Ascending aorta (tissue), 2 donors: ENCODE measurements around the gene MBOAT7. TPM values are rescaled to one million over a fixed set of nuclear protein-coding genes. Genes with fewer than 3 reads are reported as not detected.
A peak's percentile ranks its signal among the peaks of the same experiment; 100 is the strongest.

Experiments used
- DNase-seq, 2 donors: peaks; one replicate each; pipeline ENCODE4 v3.0.0-alpha.2; 2019; ENCODE audit warnings: low spot score in 2 of 2
- H3K27ac ChIP-seq, 2 donors: fragments of 200-600 bp; sonication (generic); one replicate each; pipeline ENCODE4 v1.5.1; 2016 to 2017; ENCODE audit warnings: mild to moderate bottlenecking in 1 of 2
- H3K27me3 ChIP-seq: fragments of 200-600 bp; sonication (generic); one replicate; pipeline ENCODE4 v1.5.1; 2017
- H3K36me3 ChIP-seq, 2 donors: fragments of 200-600 bp; sonication (generic); one replicate each; pipeline ENCODE4 v1.5.1; 2016
- H3K4me1 ChIP-seq, 2 donors: fragments of 200-600 bp; sonication (generic); one replicate each; pipeline ENCODE4 v1.5.1; 2016 to 2017; ENCODE audit warnings: mild to moderate bottlenecking in 1 of 2
- H3K4me3 ChIP-seq, 2 donors: fragments of 200-600 bp; sonication (generic); one replicate each; pipeline ENCODE4 v1.5.1; 2016 to 2017; ENCODE audit warnings: mild to moderate bottlenecking in 1 of 2
- H3K9me3 ChIP-seq, 2 donors: fragments of 200-600 bp; sonication (generic); one replicate each; pipeline ENCODE4 v1.5.1; 2016
- CTCF ChIP-seq, 3 experiments: fragments of 200-600 bp in 2 of 3; fragments of 450-650 bp in 1 of 3; sonication (generic) in 2 of 3; IDR thresholded peaks; one replicate each; pipeline ENCODE4 v1.5.1; 2016 to 2019; ENCODE audit warnings: antibody characterized with exemption in 3 of 3, mild to moderate bottlenecking in 1 of 3, moderate library complexity in 1 of 3
- intact Hi-C: fragments of 100-400 bp; cut with DNase I; formaldehyde crosslinking; loops from one replicate; pipeline ENCODE4 v1.15.1; 2023
- total RNA-seq: library from RNA; depleted of rRNA; stranded (reverse); fragments of >200 nt; gene quantifications from one replicate; pipeline ENCODE4 v1.1.0, GENCODE V29; 2016

Gene MBOAT7
- total RNA-seq, 1 donor from 2014 or later, result 56.1 TPM

- H3K4me1 ChIP-seq, result peaks cover 0 to 15% of the 10 kb centered on the region in 2 donors
- H3K27me3 ChIP-seq, result no peaks in the 10 kb centered on the region
- H3K4me3 ChIP-seq, result peak overlapping the region; percentile 61 to 64
- H3K27ac ChIP-seq, result peak overlapping the region; percentile 59 to 67
- DNase-seq, result no peak
- H3K36me3 ChIP-seq, result peaks cover 7 to 14% of the 10 kb centered on the region in 2 donors
- H3K9me3 ChIP-seq, result no peaks in the 10 kb centered on the region
- TF ChIP-seq CTCF (IDR thresholded peaks at IDR 0.05), result no peak
- intact Hi-C loops, result no loop called here
Measured at GRCh38 chr19:54136086-54136863, 53.1 kb downstream of the MBOAT7 start.

- Histone ChIP-seq H3K9me3 (no peaks in the 10 kb centered on the region), H3K4me1 (peaks cover 0 to 10% of the 10 kb centered on the region in 2 donors), H3K36me3 (peaks cover 17 to 31% of the 10 kb centered on the region in 2 donors), H3K4me3 (no peak overlapping the region), H3K27ac (no peak overlapping the region), H3K27me3 (no peaks in the 10 kb centered on the region)
- no peak for TF ChIP-seq CTCF (IDR thresholded peaks at IDR 0.05)
- intact Hi-C loops, result no loop called here
- DNase-seq, result no peak
Measured at GRCh38 chr19:54133957-54134590, 55.3 kb downstream of the MBOAT7 start.

GRCh38 chr19:54133312-54133956 lies 55.9 kb downstream of the MBOAT7 start:
- no peaks in the 10 kb centered on the region for H3K9me3 ChIP-seq
- no peak overlapping the region for H3K27ac ChIP-seq
- DNase-seq, result no peak
- peaks cover 23 to 38% of the 10 kb centered on the region in 2 donors for H3K36me3 ChIP-seq
- H3K4me3 ChIP-seq, result no peak overlapping the region
- intact Hi-C loops, result no loop called here
- H3K4me1 ChIP-seq, result peaks cover 0 to 5% of the 10 kb centered on the region in 2 donors
- TF ChIP-seq CTCF (IDR thresholded peaks at IDR 0.05), result no peak
- no peaks in the 10 kb centered on the region for H3K27me3 ChIP-seq

- Histone ChIP-seq H3K4me1 (no peaks in the 10 kb centered on the region), H3K4me3 (no peak overlapping the region), H3K27ac (no peak overlapping the region), H3K27me3 (no peaks in the 10 kb centered on the region), H3K9me3 (no peaks in the 10 kb centered on the region), H3K36me3 (peaks cover 54 to 76% of the 10 kb centered on the region in 2 donors)
- DNase-seq, result no peak
- intact Hi-C loops, result no loop called here
- no peak for TF ChIP-seq CTCF (IDR thresholded peaks at IDR 0.05)
Measured at GRCh38 chr19:54129617-54129996, 59.8 kb downstream of the MBOAT7 start.

- H3K4me3 ChIP-seq, result no peak overlapping the region
- H3K9me3 ChIP-seq, result no peaks in the 10 kb centered on the region
- no peaks in the 10 kb centered on the region for H3K27me3 ChIP-seq
- H3K36me3 ChIP-seq, result peaks cover 60 to 82% of the 10 kb centered on the region in 2 donors
- no peak for DNase-seq
- H3K4me1 ChIP-seq, result no peaks in the 10 kb centered on the region
- H3K27ac ChIP-seq, result no peak overlapping the region
- TF ChIP-seq CTCF (IDR thresholded peaks at IDR 0.05), result no peak
- intact Hi-C loops, result no loop called here
Measured at GRCh38 chr19:54128796-54129616, 60.4 kb downstream of the MBOAT7 start.
